ENCODE measurements around the gene NCKAP5L.

Gene NCKAP5L

GRCh38 chr12:49796606-49797448 is 31.4 kb downstream of the NCKAP5L start:
- Histone ChIP-seq H3K27ac (ENCODE audit: low read depth, low read length) (no peak overlapping the region), H3K27me3 (ENCODE audit: insufficient read depth, low read length) (no peaks in the 10 kb centered on the region), H2AK5ac (ENCODE audit: low read length) (no peak overlapping the region), H4K12ac (ENCODE audit: low read depth, low read length) (no peak overlapping the region), H3K4me1 (ENCODE audit: control insufficient read depth in 1 of 2, insufficient read depth in 2 of 2, low read length in 2 of 2) (no peaks in the 10 kb centered on the region), H3K18ac (ENCODE audit: low read length) (no peak overlapping the region), H3K9ac (ENCODE audit: low read length) (no peak overlapping the region), H3K4ac (ENCODE audit: low read depth, low read length) (no peak overlapping the region), H4K8ac (ENCODE audit: low read depth, low read length) (no peak overlapping the region), H3K4me2 (ENCODE audit: low read length) (no peak overlapping the region), H3K79me1 (ENCODE audit: low read length) (no peaks in the 10 kb centered on the region), H2AFZ (ENCODE audit: insufficient read depth, low read length, poor library complexity) (no peak overlapping the region), H3K9me3 (ENCODE audit: insufficient read depth, low read depth, low read length) (peaks cover 3% of the 10 kb centered on the region), H2BK5ac (ENCODE audit: low read depth, low read length, poor library complexity) (no peak overlapping the region), H3K23ac (ENCODE audit: low read length) (no peak overlapping the region), H2BK12ac (ENCODE audit: low read length) (no peak overlapping the region), H3K14ac (ENCODE audit: low read length) (no peak overlapping the region), H2BK120ac (ENCODE audit: insufficient read depth, low read length, poor library complexity) (no peak overlapping the region), H4K91ac (ENCODE audit: low read depth, low read length) (no peak overlapping the region), H3K79me2 (ENCODE audit: control insufficient read depth, insufficient read depth, low read length, poor library complexity) (no peaks in the 10 kb centered on the region), H3K4me3 (ENCODE audit: low read depth, low read length) (no peak overlapping the region), H3K36me3 (ENCODE audit: control insufficient read depth in 1 of 2, insufficient read depth in 2 of 2, low read length in 2 of 2) (peaks cover 74 to 77% of the 10 kb centered on the region in 2 experiments)
- no CpG with 5 or more reads among the region's 17 CpGs for WGBS (ENCODE audit: extremely low coverage, insufficient coverage, insufficient read length)
- no peak for DNase-seq

GRCh38 chr12:49796155-49796554 is 32.1 kb downstream of the NCKAP5L start:
- Histone ChIP-seq H3K9me3 (ENCODE audit: insufficient read depth, low read depth, low read length) (peaks cover 2% of the 10 kb centered on the region), H3K79me1 (ENCODE audit: low read length) (no peaks in the 10 kb centered on the region), H3K4me2 (ENCODE audit: low read length) (no peak overlapping the region), H3K27ac (ENCODE audit: low read depth, low read length) (no peak overlapping the region), H4K8ac (ENCODE audit: low read depth, low read length) (no peak overlapping the region), H2AFZ (ENCODE audit: insufficient read depth, low read length, poor library complexity) (no peak overlapping the region), H3K18ac (ENCODE audit: low read length) (no peak overlapping the region), H3K27me3 (ENCODE audit: insufficient read depth, low read length) (no peaks in the 10 kb centered on the region), H3K23ac (ENCODE audit: low read length) (no peak overlapping the region), H3K36me3 (ENCODE audit: control insufficient read depth in 1 of 2, insufficient read depth in 2 of 2, low read length in 2 of 2) (peaks cover 73 to 76% of the 10 kb centered on the region in 2 experiments), H3K14ac (ENCODE audit: low read length) (no peak overlapping the region), H4K91ac (ENCODE audit: low read depth, low read length) (no peak overlapping the region), H3K79me2 (ENCODE audit: control insufficient read depth, insufficient read depth, low read length, poor library complexity) (no peaks in the 10 kb centered on the region), H3K4me1 (ENCODE audit: control insufficient read depth in 1 of 2, insufficient read depth in 2 of 2, low read length in 2 of 2) (no peaks in the 10 kb centered on the region), H3K4ac (ENCODE audit: low read depth, low read length) (no peak overlapping the region), H4K12ac (ENCODE audit: low read depth, low read length) (no peak overlapping the region), H3K4me3 (ENCODE audit: low read depth, low read length) (no peak overlapping the region), H3K9ac (ENCODE audit: low read length) (no peak overlapping the region), H2BK12ac (ENCODE audit: low read length) (no peak overlapping the region), H2BK120ac (ENCODE audit: insufficient read depth, low read length, poor library complexity) (no peak overlapping the region), H2AK5ac (ENCODE audit: low read length) (no peak overlapping the region), H2BK5ac (ENCODE audit: low read depth, low read length, poor library complexity) (no peak overlapping the region)
- WGBS (ENCODE audit: extremely low coverage, insufficient coverage, insufficient read length): no CpG with 5 or more reads among the region's 12 CpGs
- DNase-seq: no peak

- no CpG with 5 or more reads among the region's 12 CpGs for WGBS (ENCODE audit: extremely low coverage, insufficient coverage, insufficient read length)
- peaks cover 69 to 73% of the 10 kb centered on the region in 2 experiments for H3K36me3 ChIP-seq (ENCODE audit: control insufficient read depth in 1 of 2, insufficient read depth in 2 of 2, low read length in 2 of 2)
- no peak overlapping the region for H4K91ac ChIP-seq (ENCODE audit: low read depth, low read length)
These were observed 32.5 kb downstream of the NCKAP5L start for GRCh38 chr12:49795654-49796105.

GRCh38 chr12:49794811-49795653 is 33.2 kb downstream of the NCKAP5L start:
- no peak for DNase-seq
- Histone ChIP-seq H3K4ac (ENCODE audit: low read depth, low read length) (no peak overlapping the region), H3K36me3 (ENCODE audit: control insufficient read depth in 1 of 2, insufficient read depth in 2 of 2, low read length in 2 of 2) (peaks cover 65 to 70% of the 10 kb centered on the region in 2 experiments), H3K27ac (ENCODE audit: low read depth, low read length) (no peak overlapping the region), H3K23ac (ENCODE audit: low read length) (no peak overlapping the region), H3K79me2 (ENCODE audit: control insufficient read depth, insufficient read depth, low read length, poor library complexity) (no peaks in the 10 kb centered on the region), H4K12ac (ENCODE audit: low read depth, low read length) (no peak overlapping the region), H3K4me3 (ENCODE audit: low read depth, low read length) (no peak overlapping the region), H2BK120ac (ENCODE audit: insufficient read depth, low read length, poor library complexity) (no peak overlapping the region), H3K4me1 (ENCODE audit: control insufficient read depth in 1 of 2, insufficient read depth in 2 of 2, low read length in 2 of 2) (no peaks in the 10 kb centered on the region), H3K79me1 (ENCODE audit: low read length) (no peaks in the 10 kb centered on the region), H2AFZ (ENCODE audit: insufficient read depth, low read length, poor library complexity) (no peak overlapping the region), H4K8ac (ENCODE audit: low read depth, low read length) (no peak overlapping the region), H2BK5ac (ENCODE audit: low read depth, low read length, poor library complexity) (no peak overlapping the region), H3K4me2 (ENCODE audit: low read length) (no peak overlapping the region), H3K14ac (ENCODE audit: low read length) (no peak overlapping the region), H2BK12ac (ENCODE audit: low read length) (no peak overlapping the region), H4K91ac (ENCODE audit: low read depth, low read length) (no peak overlapping the region), H3K27me3 (ENCODE audit: insufficient read depth, low read length) (no peaks in the 10 kb centered on the region), H3K9me3 (ENCODE audit: insufficient read depth, low read depth, low read length) (no peaks in the 10 kb centered on the region), H2AK5ac (ENCODE audit: low read length) (no peak overlapping the region), H3K18ac (ENCODE audit: low read length) (no peak overlapping the region), H3K9ac (ENCODE audit: low read length) (no peak overlapping the region)
- no CpG with 5 or more reads among the region's 32 CpGs for WGBS (ENCODE audit: extremely low coverage, insufficient coverage, insufficient read length)

More at GRCh38 chr12:49795654-49796105, 32.5 kb downstream of the NCKAP5L start:
- H2BK12ac ChIP-seq (ENCODE audit: low read length): no peak overlapping the region
- H2AFZ ChIP-seq (ENCODE audit: insufficient read depth, low read length, poor library complexity): no peak overlapping the region
- no peaks in the 10 kb centered on the region for H3K79me2 ChIP-seq (ENCODE audit: control insufficient read depth, insufficient read depth, low read length, poor library complexity)
- H2BK120ac ChIP-seq (ENCODE audit: insufficient read depth, low read length, poor library complexity): no peak overlapping the region
- no peak for DNase-seq
- no peak overlapping the region for H4K8ac ChIP-seq (ENCODE audit: low read depth, low read length)
- H2AK5ac ChIP-seq (ENCODE audit: low read length): no peak overlapping the region
- no peak overlapping the region for H3K23ac ChIP-seq (ENCODE audit: low read length)
- no peak overlapping the region for H3K4me2 ChIP-seq (ENCODE audit: low read length)
- H3K9me3 ChIP-seq (ENCODE audit: insufficient read depth, low read depth, low read length): no peaks in the 10 kb centered on the region
- H3K4ac ChIP-seq (ENCODE audit: low read depth, low read length): no peak overlapping the region
- no peak overlapping the region for H3K27ac ChIP-seq (ENCODE audit: low read depth, low read length)
- H3K27me3 ChIP-seq (ENCODE audit: insufficient read depth, low read length): no peaks in the 10 kb centered on the region
- no peak overlapping the region for H3K9ac ChIP-seq (ENCODE audit: low read length)
- H3K18ac ChIP-seq (ENCODE audit: low read length): no peak overlapping the region
- H4K12ac ChIP-seq (ENCODE audit: low read depth, low read length): no peak overlapping the region
- H2BK5ac ChIP-seq (ENCODE audit: low read depth, low read length, poor library complexity): no peak overlapping the region
- H3K4me1 ChIP-seq (ENCODE audit: control insufficient read depth in 1 of 2, insufficient read depth in 2 of 2, low read length in 2 of 2): no peaks in the 10 kb centered on the region
- H3K14ac ChIP-seq (ENCODE audit: low read length): no peak overlapping the region
- H3K4me3 ChIP-seq (ENCODE audit: low read depth, low read length): no peak overlapping the region
- H3K79me1 ChIP-seq (ENCODE audit: low read length): no peaks in the 10 kb centered on the region
